BLaER1 treated with 17β-estradiol and CSF1 and Interleukin-3, amounts not matched to agents 10 nM and 100 nM (cell line): ENCODE measurements around the gene GRIK2.

ENCODE experiments used
- H3K27ac ChIP-seq, 11 experiments: shearing (Covaris generic); formaldehyde crosslinking; 2 replicates each; pipeline ENCODE4 v1.8.1; 2022
- H3K27me3 ChIP-seq, 11 experiments: shearing (Covaris generic); formaldehyde crosslinking; 2 replicates each; pipeline ENCODE4 v1.8.1; 2022
- H3K36me3 ChIP-seq, 11 experiments: shearing (Covaris generic); formaldehyde crosslinking; 2 replicates each; pipeline ENCODE4 v1.8.1; 2022
- H3K4me1 ChIP-seq, 10 experiments: shearing (Covaris generic); formaldehyde crosslinking; 2 replicates each; pipeline ENCODE4 v1.8.1; 2022
- H3K4me2 ChIP-seq, 11 experiments: shearing (Covaris generic); formaldehyde crosslinking; 2 replicates each; pipeline ENCODE4 v1.8.1; 2022
- H3K4me3 ChIP-seq, 10 experiments: shearing (Covaris generic); formaldehyde crosslinking; 2 replicates each; pipeline ENCODE4 v1.8.1; 2022
- H3K9ac ChIP-seq, 11 experiments: shearing (Covaris generic); formaldehyde crosslinking; 2 replicates each; pipeline ENCODE4 v1.8.1; 2022
- H3K9me3 ChIP-seq, 11 experiments: shearing (Covaris generic); formaldehyde crosslinking; replicated peaks in 1 of 11; 2 replicates each; pipeline ENCODE4 v1.8.1; 2022
- H4K20me1 ChIP-seq, 11 experiments: shearing (Covaris generic); formaldehyde crosslinking; 2 replicates each; pipeline ENCODE4 v1.8.1; 2022
- Cebpa-rat ChIP-seq, 11 experiments: shearing (Covaris generic); IDR thresholded peaks; 2 replicates each; pipeline ENCODE4 v1.8.1; 2022

GRIK2 gene

DNA sequence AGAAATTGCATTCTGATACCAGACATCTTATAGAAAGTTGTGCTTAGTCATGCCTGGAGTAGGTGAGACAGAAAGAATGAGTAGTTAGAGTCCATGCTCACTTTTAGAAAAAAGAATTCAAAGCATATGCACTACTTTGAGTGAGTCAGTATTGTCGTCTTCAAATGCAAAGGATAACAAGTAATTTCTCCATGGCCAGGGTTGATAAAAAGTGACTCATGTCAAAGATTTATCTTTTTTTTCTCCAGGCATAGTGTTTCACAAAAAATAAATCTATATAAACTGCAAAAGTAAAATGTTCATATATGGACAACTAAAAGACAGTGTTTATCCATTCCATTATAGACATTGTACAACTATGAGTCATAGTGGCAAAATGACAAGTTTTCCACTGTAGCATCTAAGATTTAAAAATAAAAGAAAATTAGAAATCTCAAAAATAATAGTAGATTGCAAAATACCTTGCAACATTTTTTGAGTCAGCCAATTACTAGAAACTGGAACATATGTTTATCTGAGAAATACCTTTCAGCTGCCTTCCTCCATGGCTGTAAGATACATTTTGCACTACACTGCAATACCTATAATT lies 329.6 kb downstream of the GRIK2 start:
- TF ChIP-seq Cebpa-rat (IDR thresholded peaks at IDR 0.05): no peak
- Histone ChIP-seq H3K9me3 (no peaks in the 10 kb centered on the region), H3K27me3 (no peaks in the 10 kb centered on the region), H3K4me1 (no peaks in the 10 kb centered on the region), H3K36me3 (no peaks in the 10 kb centered on the region), H3K27ac (no peak overlapping the region), H3K4me3 (no peak overlapping the region), H3K4me2 (no peak overlapping the region), H4K20me1 (no peaks in the 10 kb centered on the region), H3K9ac (no peak overlapping the region)

DNA sequence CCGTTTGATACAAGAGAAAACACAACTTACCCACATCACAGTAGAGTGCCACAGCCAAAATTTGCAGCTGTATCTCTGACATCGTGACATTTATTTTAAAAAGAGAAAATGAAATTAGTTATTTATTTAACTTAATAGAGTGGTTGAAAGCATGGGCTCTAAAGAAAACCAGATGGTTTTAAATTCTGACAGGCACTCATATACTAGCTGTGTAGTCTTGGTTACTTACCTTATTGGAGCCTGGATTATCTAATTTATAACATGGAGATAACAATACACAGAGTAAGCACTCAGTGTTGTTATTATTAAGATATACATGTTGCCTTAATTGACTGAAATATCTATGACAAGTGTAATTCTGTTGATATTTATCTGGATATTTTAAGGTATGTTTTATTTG lies 334.9 kb downstream of the GRIK2 start:
- H3K9me3 ChIP-seq: no peaks in the 10 kb centered on the region
- H3K27me3 ChIP-seq: no peaks in the 10 kb centered on the region
- no peak overlapping the region for H3K4me2 ChIP-seq
- no peak for TF ChIP-seq Cebpa-rat (IDR thresholded peaks at IDR 0.05)
- no peaks in the 10 kb centered on the region for H3K4me1 ChIP-seq
- H3K36me3 ChIP-seq: no peaks in the 10 kb centered on the region
- no peaks in the 10 kb centered on the region for H4K20me1 ChIP-seq
- H3K4me3 ChIP-seq: no peak overlapping the region
- no peak overlapping the region for H3K27ac ChIP-seq
- H3K9ac ChIP-seq: no peak overlapping the region

DNA sequence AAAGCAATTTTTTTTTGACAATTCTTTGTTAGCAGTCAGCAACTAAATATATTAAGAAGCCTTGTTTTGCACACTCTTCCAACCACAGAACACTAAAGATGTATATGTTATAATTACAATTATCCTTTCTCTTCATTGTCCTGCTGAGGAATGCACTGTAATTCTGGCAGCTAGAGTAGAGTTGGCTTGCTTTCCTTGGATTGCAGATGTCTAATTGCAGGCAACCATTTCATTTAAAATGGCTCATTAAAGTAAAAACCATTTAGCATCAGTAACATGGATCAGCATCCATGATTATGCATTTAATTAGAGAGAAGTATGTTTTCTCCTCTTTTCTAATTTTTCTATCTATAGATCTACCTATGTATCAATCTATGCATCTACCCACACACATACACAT lies 335.4 kb downstream of the GRIK2 start:
- Histone ChIP-seq H3K4me2 (no peak overlapping the region), H3K4me1 (no peaks in the 10 kb centered on the region), H3K4me3 (no peak overlapping the region), H3K27ac (no peak overlapping the region), H4K20me1 (no peaks in the 10 kb centered on the region), H3K9me3 (no peaks in the 10 kb centered on the region), H3K27me3 (no peaks in the 10 kb centered on the region), H3K36me3 (no peaks in the 10 kb centered on the region), H3K9ac (no peak overlapping the region)
- no peak for TF ChIP-seq Cebpa-rat (IDR thresholded peaks at IDR 0.05)

DNA sequence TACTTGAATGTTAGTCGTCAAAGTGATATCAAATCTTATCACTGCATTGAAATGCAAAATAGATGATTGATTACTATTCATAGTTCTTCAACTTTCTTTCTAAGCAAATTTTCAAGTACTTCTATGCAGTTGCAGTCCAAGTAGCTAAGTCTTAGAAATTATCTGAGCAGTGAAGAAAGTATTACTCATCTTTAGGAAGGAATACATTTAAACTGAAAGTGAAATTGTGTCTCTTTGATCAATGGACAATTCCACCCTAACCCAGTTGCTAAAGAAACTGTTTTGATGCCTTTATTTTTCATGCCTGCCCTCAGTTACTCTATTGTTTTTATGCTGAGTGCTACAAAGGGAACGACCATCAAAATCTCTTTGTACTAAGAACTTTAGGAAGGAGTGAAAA lies 337.4 kb downstream of the GRIK2 start:
- Histone ChIP-seq H3K36me3 (no peaks in the 10 kb centered on the region), H3K4me2 (no peak overlapping the region; a peak in 1 of 22 replicates), H4K20me1 (no peaks in the 10 kb centered on the region), H3K4me3 (no peak overlapping the region), H3K27ac (no peak overlapping the region), H3K4me1 (no peaks in the 10 kb centered on the region), H3K27me3 (no peaks in the 10 kb centered on the region), H3K9me3 (peaks cover 6 to 10% (median 8%) of the 10 kb centered on the region in 11 experiments), H3K9ac (no peak overlapping the region)
- TF ChIP-seq Cebpa-rat (IDR thresholded peaks at IDR 0.05): no peak

DNA sequence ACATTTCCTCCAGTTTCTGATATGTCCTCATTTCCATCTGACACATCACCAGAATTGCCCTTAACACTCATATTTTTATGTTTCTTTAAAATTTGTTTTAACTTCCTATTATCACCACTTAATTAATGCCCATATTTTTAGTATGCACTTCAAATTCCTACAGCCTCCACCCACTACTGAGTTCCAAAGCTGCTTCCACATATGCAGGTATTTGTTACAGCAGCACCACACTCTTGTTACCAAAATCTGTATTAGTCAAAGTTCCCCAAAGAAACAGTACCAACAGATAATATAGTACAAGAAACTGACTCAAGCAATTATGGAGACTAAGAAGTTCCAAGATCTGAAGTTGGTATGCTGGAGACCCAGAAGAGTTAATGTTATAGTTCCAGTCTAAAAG lies 340.4 kb downstream of the GRIK2 start:
- H3K4me1 ChIP-seq: no peaks in the 10 kb centered on the region
- H3K4me2 ChIP-seq: no peak overlapping the region
- H3K4me3 ChIP-seq: no peak overlapping the region
- no peak overlapping the region for H3K27ac ChIP-seq
- no peaks in the 10 kb centered on the region for H3K36me3 ChIP-seq
- no peak overlapping the region for H3K9ac ChIP-seq
- TF ChIP-seq Cebpa-rat (IDR thresholded peaks at IDR 0.05): no peak
- no peaks in the 10 kb centered on the region for H3K27me3 ChIP-seq
- no peaks in the 10 kb centered on the region for H4K20me1 ChIP-seq
- H3K9me3 ChIP-seq: peaks cover 15 to 26% (median 17%) of the 10 kb centered on the region in 11 experiments

DNA sequence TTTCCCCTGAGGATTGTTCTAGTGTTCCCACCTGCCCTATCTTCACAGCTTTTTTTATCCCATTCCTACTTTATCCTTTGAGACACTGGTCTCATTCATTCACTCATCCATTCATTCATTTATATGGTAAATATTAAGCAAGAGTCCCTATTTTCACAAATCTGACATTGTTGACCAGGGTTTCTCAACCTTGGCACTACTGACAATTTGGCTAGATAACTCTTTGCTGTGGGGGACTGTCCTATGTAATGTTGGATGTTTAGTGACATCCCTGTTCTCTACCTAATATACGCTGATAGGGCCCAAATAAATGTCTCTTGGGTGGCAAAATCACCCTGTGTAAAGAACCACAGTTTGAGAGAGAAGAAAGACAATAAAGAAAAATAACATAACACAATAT lies 345.0 kb downstream of the GRIK2 start:
- H3K27me3 ChIP-seq: no peaks in the 10 kb centered on the region
- no peak for TF ChIP-seq Cebpa-rat (IDR thresholded peaks at IDR 0.05)
- no peak overlapping the region for H3K27ac ChIP-seq
- H4K20me1 ChIP-seq: no peaks in the 10 kb centered on the region
- H3K4me2 ChIP-seq: no peak overlapping the region
- peaks cover 15 to 26% (median 17%) of the 10 kb centered on the region in 11 experiments for H3K9me3 ChIP-seq
- no peaks in the 10 kb centered on the region for H3K36me3 ChIP-seq
- H3K4me1 ChIP-seq: no peaks in the 10 kb centered on the region
- no peak overlapping the region for H3K4me3 ChIP-seq
- H3K9ac ChIP-seq: no peak overlapping the region

DNA sequence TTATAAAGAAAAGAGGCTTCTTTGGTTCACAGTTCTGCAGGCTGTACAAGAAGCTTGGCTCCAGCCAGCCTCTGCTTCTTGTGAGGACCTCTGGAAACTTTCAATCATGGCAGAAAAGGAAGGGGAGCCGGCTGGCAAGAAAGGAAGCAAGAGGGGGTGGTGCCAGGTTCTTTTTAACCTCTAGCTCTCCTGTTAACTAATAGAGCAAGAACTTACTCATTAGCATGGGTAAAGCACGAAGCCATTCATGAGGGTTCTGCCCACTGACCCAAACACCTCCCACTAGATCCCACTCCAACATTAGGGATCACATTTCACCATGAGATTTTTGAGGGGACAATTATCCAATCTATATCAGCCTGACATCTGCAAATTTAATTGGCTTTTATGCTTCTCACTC lies 347.1 kb downstream of the GRIK2 start:
- Histone ChIP-seq H4K20me1 (no peaks in the 10 kb centered on the region), H3K27me3 (no peaks in the 10 kb centered on the region), H3K4me3 (no peak overlapping the region), H3K4me1 (no peaks in the 10 kb centered on the region), H3K36me3 (no peaks in the 10 kb centered on the region), H3K27ac (no peak overlapping the region), H3K9me3 (peaks cover 9 to 20% (median 13%) of the 10 kb centered on the region in 11 experiments), H3K9ac (no peak overlapping the region), H3K4me2 (no peak overlapping the region)
- no peak for TF ChIP-seq Cebpa-rat (IDR thresholded peaks at IDR 0.05)

DNA sequence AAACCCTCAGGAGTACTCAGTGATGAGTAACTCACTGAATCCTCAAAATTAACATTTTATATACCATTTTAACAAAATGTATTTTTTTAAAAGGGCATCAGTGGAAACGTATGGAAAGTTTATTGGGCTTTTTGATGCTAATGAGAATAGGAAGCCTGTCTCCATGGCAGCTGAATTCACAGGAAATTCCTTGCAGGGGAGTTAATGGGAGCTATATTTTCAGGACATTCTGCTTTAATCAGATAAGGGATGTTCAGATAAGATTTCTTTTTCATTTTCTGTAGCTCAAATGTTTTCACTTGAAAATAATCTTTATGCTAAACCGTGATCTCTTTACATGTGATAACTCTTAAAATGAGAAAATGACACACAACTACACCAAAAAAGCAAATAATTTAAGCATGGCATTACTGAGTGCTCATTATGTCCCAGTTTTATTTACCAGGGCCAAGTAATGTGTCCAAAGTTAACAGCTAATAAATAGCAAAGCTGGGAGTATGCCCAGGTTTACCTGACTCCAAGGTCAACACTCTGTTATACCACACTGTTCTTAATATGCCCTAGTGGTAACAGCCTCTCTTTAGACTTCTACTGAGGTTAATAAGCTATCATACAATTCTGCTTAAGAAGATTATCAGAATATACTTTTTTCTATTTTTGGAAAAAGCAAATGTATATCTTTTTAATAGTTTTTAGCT lies 348.1 kb downstream of the GRIK2 start:
- no peak for TF ChIP-seq Cebpa-rat (IDR thresholded peaks at IDR 0.05)
- no peaks in the 10 kb centered on the region for H3K27me3 ChIP-seq
- H3K4me3 ChIP-seq: no peak overlapping the region
- no peak overlapping the region for H3K9ac ChIP-seq
- H3K4me1 ChIP-seq: no peaks in the 10 kb centered on the region
- no peak overlapping the region for H3K27ac ChIP-seq
- H4K20me1 ChIP-seq: no peaks in the 10 kb centered on the region
- peaks cover 0 to 10% (median 3%) of the 10 kb centered on the region in 11 experiments; a peak in 16 of 22 replicates for H3K9me3 ChIP-seq
- no peak overlapping the region for H3K4me2 ChIP-seq
- no peaks in the 10 kb centered on the region for H3K36me3 ChIP-seq

DNA sequence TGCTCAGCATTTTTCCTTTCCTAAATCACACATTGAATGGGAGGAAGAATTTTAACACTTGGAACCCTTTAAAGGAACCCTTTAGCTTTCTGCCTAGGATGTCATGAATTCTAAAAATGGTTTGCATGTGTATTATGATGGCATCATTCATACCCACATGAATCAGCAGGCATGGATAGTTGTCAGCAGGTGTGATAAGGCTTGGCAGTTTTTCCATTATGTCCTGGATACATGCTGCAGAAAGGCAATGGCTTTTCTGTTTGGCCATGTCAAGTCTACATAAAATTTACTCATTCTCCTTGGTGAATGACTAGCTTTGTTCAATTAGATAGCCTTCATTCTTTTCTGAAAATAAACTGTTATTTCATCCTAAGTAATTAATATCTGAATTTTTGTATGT lies 353.7 kb downstream of the GRIK2 start:
- TF ChIP-seq Cebpa-rat (IDR thresholded peaks at IDR 0.05): no peak
- Histone ChIP-seq H3K4me1 (no peaks in the 10 kb centered on the region), H3K9me3 (no peaks in the 10 kb centered on the region), H3K27me3 (no peaks in the 10 kb centered on the region), H3K4me3 (no peak overlapping the region), H3K36me3 (no peaks in the 10 kb centered on the region), H4K20me1 (no peaks in the 10 kb centered on the region), H3K9ac (no peak overlapping the region), H3K27ac (no peak overlapping the region), H3K4me2 (no peak overlapping the region)

DNA sequence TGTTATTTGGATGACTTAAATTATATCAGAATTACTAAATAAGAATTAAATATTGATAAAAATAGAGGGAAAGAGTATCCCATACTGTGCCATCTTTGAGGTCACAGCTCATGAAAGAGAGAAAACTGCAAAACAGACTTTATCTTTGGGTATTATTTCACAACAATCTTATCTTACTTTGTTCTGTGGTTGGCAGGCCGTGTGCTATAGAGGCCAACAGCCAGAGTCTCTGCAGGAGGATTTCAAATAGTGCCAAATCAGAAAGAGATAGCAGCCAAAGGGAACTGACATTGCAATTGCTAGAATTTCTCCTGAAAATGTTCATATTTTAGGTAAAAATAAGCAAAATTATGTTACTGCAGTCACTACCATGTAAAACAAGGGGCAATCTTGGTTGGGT lies 354.2 kb downstream of the GRIK2 start:
- Histone ChIP-seq H3K9ac (no peak overlapping the region), H3K4me1 (no peaks in the 10 kb centered on the region), H3K4me3 (no peak overlapping the region), H3K27me3 (no peaks in the 10 kb centered on the region), H3K4me2 (no peak overlapping the region), H3K9me3 (no peaks in the 10 kb centered on the region), H3K36me3 (no peaks in the 10 kb centered on the region), H3K27ac (no peak overlapping the region), H4K20me1 (no peaks in the 10 kb centered on the region)
- no peak for TF ChIP-seq Cebpa-rat (IDR thresholded peaks at IDR 0.05)
